ENCODE results near the gene BBS12. TPM values are rescaled to one million over a fixed set of nuclear protein-coding genes. Genes with fewer than 3 reads are reported as not detected.
A peak's percentile ranks its signal among the peaks of the same experiment; 100 is the strongest.

Gene BBS12
- total RNA-seq, 6 donors from 2014 or later, result 2.7 to 8.5 (median 3.2) TPM

DNA sequence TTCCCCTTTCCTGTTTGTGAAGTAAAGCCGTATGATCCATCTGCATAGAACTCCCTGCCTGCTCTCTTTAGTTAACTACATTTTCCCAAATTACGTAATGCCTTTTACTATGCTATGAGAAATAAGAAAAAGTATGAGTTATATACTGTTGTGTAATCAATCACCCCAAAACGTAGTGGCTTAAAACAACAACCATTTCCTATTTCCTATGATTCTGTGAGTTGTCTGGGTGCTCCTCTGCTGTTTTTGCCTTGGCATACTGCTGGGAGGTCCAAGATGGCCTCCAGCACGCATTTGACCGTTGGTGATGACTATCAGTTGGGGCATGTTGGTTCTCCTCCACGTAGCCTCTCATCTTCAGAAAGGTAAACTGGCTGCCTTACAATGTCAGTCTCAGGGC is 39.8 kb downstream of the BBS12 start:
- H3K27ac ChIP-seq, result no peak overlapping the region
- no peaks in the 10 kb centered on the region for H3K9me3 ChIP-seq
- no peaks in the 10 kb centered on the region for H3K36me3 ChIP-seq
- no peaks in the 10 kb centered on the region for H3K4me1 ChIP-seq
- WGBS, 2 donors, result 73 to 74% methylated on average over 6 of the region's 6 CpGs
- DNase-seq (no peak), ATAC-seq (ENCODE audit: low FRiP score in 2 of 2) (no peak)
- TF ChIP-seq, protein P1, sequence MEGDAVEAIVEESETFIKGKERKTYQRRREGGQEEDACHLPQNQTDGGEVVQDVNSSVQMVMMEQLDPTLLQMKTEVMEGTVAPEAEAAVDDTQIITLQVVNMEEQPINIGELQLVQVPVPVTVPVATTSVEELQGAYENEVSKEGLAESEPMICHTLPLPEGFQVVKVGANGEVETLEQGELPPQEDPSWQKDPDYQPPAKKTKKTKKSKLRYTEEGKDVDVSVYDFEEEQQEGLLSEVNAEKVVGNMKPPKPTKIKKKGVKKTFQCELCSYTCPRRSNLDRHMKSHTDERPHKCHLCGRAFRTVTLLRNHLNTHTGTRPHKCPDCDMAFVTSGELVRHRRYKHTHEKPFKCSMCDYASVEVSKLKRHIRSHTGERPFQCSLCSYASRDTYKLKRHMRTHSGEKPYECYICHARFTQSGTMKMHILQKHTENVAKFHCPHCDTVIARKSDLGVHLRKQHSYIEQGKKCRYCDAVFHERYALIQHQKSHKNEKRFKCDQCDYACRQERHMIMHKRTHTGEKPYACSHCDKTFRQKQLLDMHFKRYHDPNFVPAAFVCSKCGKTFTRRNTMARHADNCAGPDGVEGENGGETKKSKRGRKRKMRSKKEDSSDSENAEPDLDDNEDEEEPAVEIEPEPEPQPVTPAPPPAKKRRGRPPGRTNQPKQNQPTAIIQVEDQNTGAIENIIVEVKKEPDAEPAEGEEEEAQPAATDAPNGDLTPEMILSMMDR (IDR thresholded peaks at IDR 0.05), result no peak
- TF ChIP-seq POLR2AphosphoS5 (IDR thresholded peaks at IDR 0.05), result no peak
- no peak for TF ChIP-seq POLR2A (IDR thresholded peaks at IDR 0.05)
- TF ChIP-seq EP300 (IDR thresholded peaks at IDR 0.05), result no peak
- no peaks in the 10 kb centered on the region for H3K27me3 ChIP-seq
- H3K4me3 ChIP-seq, result no peak overlapping the region

GRCh38 chr4:122772986-122773385 is 40.5 kb downstream of the BBS12 start:
- H3K4me1 ChIP-seq, result no peaks in the 10 kb centered on the region
- ATAC-seq (ENCODE audit: low FRiP score in 2 of 2) (no peak), DNase-seq (no peak)
- H3K36me3 ChIP-seq, result no peaks in the 10 kb centered on the region
- no peaks in the 10 kb centered on the region for H3K27me3 ChIP-seq
- H3K9me3 ChIP-seq, result no peaks in the 10 kb centered on the region
- no peak overlapping the region for H3K27ac ChIP-seq
- TF ChIP-seq, protein P1 (IDR thresholded peaks at IDR 0.05), result no peak
- no peak for TF ChIP-seq EP300 (IDR thresholded peaks at IDR 0.05)
- TF ChIP-seq POLR2AphosphoS5 (IDR thresholded peaks at IDR 0.05), result no peak
- no peak overlapping the region for H3K4me3 ChIP-seq

DNA sequence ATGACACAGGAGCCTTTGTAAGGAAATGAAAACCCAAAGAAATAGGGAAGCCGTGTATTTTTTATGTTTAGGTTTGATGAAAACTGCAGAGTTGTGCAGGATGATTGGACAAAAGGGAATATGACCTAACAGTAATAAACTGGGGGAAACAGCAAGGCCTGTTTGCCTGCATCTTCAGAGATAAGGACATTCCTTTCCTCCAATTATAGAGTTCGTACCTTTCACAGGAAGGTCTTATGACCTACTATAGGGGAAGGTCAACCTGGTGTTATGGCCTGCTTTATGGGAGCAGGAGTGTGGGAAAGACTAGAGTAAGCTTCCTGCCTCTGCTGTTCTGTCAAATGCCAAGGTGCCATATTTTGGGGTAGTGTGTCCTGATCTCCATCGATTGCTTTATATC is 42.5 kb downstream of the BBS12 start:
- ATAC-seq (ENCODE audit: low FRiP score in 2 of 2) (no peak), DNase-seq (no peak)
- Histone ChIP-seq H3K4me1 (no peaks in the 10 kb centered on the region), H3K27me3 (no peaks in the 10 kb centered on the region), H3K9me3 (no peaks in the 10 kb centered on the region), H3K27ac (no peak overlapping the region), H3K4me3 (no peak overlapping the region), H3K36me3 (no peaks in the 10 kb centered on the region)
- 68 to 72% methylated on average over 3 of the region's 3 CpGs for WGBS, 2 donors
- TF ChIP-seq, protein P1 (IDR thresholded peaks at IDR 0.05), result no peak
- TF ChIP-seq POLR2A (IDR thresholded peaks at IDR 0.05) (no peak), EP300 (IDR thresholded peaks at IDR 0.05) (no peak), POLR2AphosphoS5 (IDR thresholded peaks at IDR 0.05) (no peak)

GRCh38 chr4:122775987-122776836 is 43.7 kb downstream of the BBS12 start:
- no peak for TF ChIP-seq EP300 (IDR thresholded peaks at IDR 0.05)
- TF ChIP-seq POLR2A (IDR thresholded peaks at IDR 0.05), result no peak
- TF ChIP-seq POLR2AphosphoS5 (IDR thresholded peaks at IDR 0.05), result no peak
- TF ChIP-seq, protein P1 (IDR thresholded peaks at IDR 0.05), result no peak
- ATAC-seq (ENCODE audit: low FRiP score in 2 of 2), result peak in 1 of 2 donors; percentile 34

GRCh38 chr4:122776916-122777315 is 44.4 kb downstream of the BBS12 start:
- ATAC-seq (ENCODE audit: low FRiP score in 2 of 2), result no peak
- Histone ChIP-seq H3K36me3 (no peaks in the 10 kb centered on the region), H3K27me3 (no peaks in the 10 kb centered on the region), H3K9me3 (no peaks in the 10 kb centered on the region), H3K27ac (no peak overlapping the region), H3K4me1 (no peaks in the 10 kb centered on the region), H3K4me3 (no peak overlapping the region)
- WGBS, 2 donors, result 69 to 72% methylated on average over 4 of the region's 4 CpGs
- no peak for TF ChIP-seq EP300 (IDR thresholded peaks at IDR 0.05)
- no peak for TF ChIP-seq POLR2A (IDR thresholded peaks at IDR 0.05)
- TF ChIP-seq, protein P1 (IDR thresholded peaks at IDR 0.05), result no peak
- TF ChIP-seq POLR2AphosphoS5 (IDR thresholded peaks at IDR 0.05), result no peak
- DNase-seq, result no peak

More at GRCh38 chr4:122775987-122776836, 43.7 kb downstream of the BBS12 start:
- no peaks in the 10 kb centered on the region for H3K4me1 ChIP-seq
- WGBS, 2 donors, result 84 to 90% methylated on average over 6 of the region's 6 CpGs
- H3K27me3 ChIP-seq, result no peaks in the 10 kb centered on the region
- DNase-seq, result no peak
- no peaks in the 10 kb centered on the region for H3K36me3 ChIP-seq
- no peaks in the 10 kb centered on the region for H3K9me3 ChIP-seq
- H3K4me3 ChIP-seq, result no peak overlapping the region
- no peak overlapping the region for H3K27ac ChIP-seq

Measured in upper lobe of left lung (tissue), 6 donors.